DOHH2 (cell line): Measurements from ENCODE around the gene ZNF341.

Source experiments
- EZH2phosphoT487 ChIP-seq: fragments of 200-600 bp; sonication (generic); IDR thresholded peaks from 2 replicates; pipeline ENCODE4 v1.6.1; 2017; ENCODE audit warnings: borderline replicate concordance, mild to moderate bottlenecking, antibody characterized with exemption, low read length, moderate library complexity, mixed read lengths
- TF ChIP-seq, protein P1 (sequence below): fragments of 200-600 bp; sonication (generic); IDR thresholded peaks from one replicate; pipeline ENCODE4 v1.5.1; 2014; ENCODE audit warnings: antibody characterized with exemption, mild to moderate bottlenecking, low read depth, low read length; ENCODE audit not compliant: poor library complexity, severe bottlenecking

DNA sequence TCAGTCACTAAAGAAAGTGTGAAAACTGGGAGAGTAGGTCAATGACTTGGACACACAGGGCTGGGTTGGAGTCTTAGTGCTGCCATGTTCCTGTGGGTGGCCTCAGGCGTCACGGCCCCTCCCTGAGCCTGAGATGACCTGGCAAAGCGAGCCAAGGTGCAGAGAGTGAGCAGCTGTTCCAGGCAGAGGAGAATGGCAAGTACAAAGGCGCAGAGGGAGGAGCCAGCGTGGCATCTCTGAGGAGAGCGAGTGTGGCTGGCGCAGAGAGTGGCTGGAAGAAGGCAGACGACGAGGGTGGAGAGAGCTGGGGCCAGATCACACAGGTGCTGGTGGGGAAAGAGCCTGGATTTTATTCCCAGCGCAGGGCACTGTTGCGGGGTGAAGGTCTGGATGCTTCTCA lies 58.8 kb downstream of the ZNF341 start:
- TF ChIP-seq, protein P1, sequence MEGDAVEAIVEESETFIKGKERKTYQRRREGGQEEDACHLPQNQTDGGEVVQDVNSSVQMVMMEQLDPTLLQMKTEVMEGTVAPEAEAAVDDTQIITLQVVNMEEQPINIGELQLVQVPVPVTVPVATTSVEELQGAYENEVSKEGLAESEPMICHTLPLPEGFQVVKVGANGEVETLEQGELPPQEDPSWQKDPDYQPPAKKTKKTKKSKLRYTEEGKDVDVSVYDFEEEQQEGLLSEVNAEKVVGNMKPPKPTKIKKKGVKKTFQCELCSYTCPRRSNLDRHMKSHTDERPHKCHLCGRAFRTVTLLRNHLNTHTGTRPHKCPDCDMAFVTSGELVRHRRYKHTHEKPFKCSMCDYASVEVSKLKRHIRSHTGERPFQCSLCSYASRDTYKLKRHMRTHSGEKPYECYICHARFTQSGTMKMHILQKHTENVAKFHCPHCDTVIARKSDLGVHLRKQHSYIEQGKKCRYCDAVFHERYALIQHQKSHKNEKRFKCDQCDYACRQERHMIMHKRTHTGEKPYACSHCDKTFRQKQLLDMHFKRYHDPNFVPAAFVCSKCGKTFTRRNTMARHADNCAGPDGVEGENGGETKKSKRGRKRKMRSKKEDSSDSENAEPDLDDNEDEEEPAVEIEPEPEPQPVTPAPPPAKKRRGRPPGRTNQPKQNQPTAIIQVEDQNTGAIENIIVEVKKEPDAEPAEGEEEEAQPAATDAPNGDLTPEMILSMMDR: no peak
- TF ChIP-seq EZH2phosphoT487: no peak
